ENCODE measurements around the gene MEIKIN. TPM values are rescaled to one million over a fixed set of nuclear protein-coding genes. Genes with fewer than 3 reads are reported as not detected.

Gene MEIKIN
- total and polyA plus RNA-seq, 2 donors (not counting 3 experiments of a cell fraction or from before 2014, with no cell fraction given), result not detected

GRCh38 chr5:131987251-131987650, 41.8 kb upstream of the MEIKIN start:
- DNase-seq (ENCODE audit: low read depth, low spot score), result no peak
- H3K4me3 ChIP-seq (replicated peaks in 1 of 3; ENCODE audit: insufficient read depth in 1 of 3, low read depth in 1 of 3, low read length in 3 of 3), result no peak overlapping the region
- TF ChIP-seq GATA2 (IDR thresholded peaks at IDR 0.05; ENCODE audit: insufficient read depth, insufficient read length, low read depth, low read length) (no peak), POLR2A (IDR thresholded peaks at IDR 0.05; ENCODE audit: low read depth, low read length) (no peak)
- H4K20me1 ChIP-seq (replicated peaks; ENCODE audit: control insufficient read depth, extremely low read depth, insufficient read depth, low read length), result no peaks in the 10 kb centered on the region
- peaks cover 2 to 7% of the 10 kb centered on the region in 2 experiments for H3K27me3 ChIP-seq (ENCODE audit: control insufficient read depth in 2 of 2, insufficient read depth in 2 of 2, low read length in 2 of 2)
- no peaks in the 10 kb centered on the region for H3K4me1 ChIP-seq (ENCODE audit: control insufficient read depth, extremely low read depth, insufficient read depth, low read length)
- CTCF ChIA-PET, result no interaction called here
- H3K79me2 ChIP-seq (ENCODE audit: control insufficient read depth, insufficient read depth, low read length), result no peaks in the 10 kb centered on the region
- no peak overlapping the region for H3K27ac ChIP-seq (ENCODE audit: insufficient read depth, low read depth, low read length)
- POLR2A ChIA-PET, result no interaction called here
- no peaks in the 10 kb centered on the region for H3K9me3 ChIP-seq (replicated peaks; ENCODE audit: control insufficient read depth, insufficient read depth, low read length)
- no peak for FAIRE-seq
- H3K36me3 ChIP-seq (ENCODE audit: control insufficient read depth in 2 of 2, extremely low read depth in 1 of 2, insufficient read depth in 2 of 2, low read length in 2 of 2), result no peaks in the 10 kb centered on the region
- no peak overlapping the region for H3K4me2 ChIP-seq (ENCODE audit: insufficient read depth, low read length)
- no TSS peak for BruUV-seq (replicated peaks)
- no peak overlapping the region for H3K9ac ChIP-seq (replicated peaks; ENCODE audit: extremely low read depth, insufficient read depth, low read length)
- H3K9me1 ChIP-seq (replicated peaks; ENCODE audit: control insufficient read depth, extremely low read depth, insufficient read depth, low read length), result no peaks in the 10 kb centered on the region
- H2AFZ ChIP-seq (ENCODE audit: low read depth, low read length), result no peak overlapping the region
- dilution Hi-C loops (cut with MboI; ENCODE audit: extremely low pct_ligation_motif_present, low sequenced_read_pairs) (no loop called here), intact Hi-C loops (cut with micrococcal nuclease) (no loop called here)

GRCh38 chr5:131986161-131986912, 40.9 kb upstream of the MEIKIN start:
- no peak overlapping the region for H3K9ac ChIP-seq (replicated peaks; ENCODE audit: extremely low read depth, insufficient read depth, low read length)
- no peak overlapping the region for H3K4me2 ChIP-seq (ENCODE audit: insufficient read depth, low read length)
- peaks cover 2 to 7% of the 10 kb centered on the region in 2 experiments for H3K27me3 ChIP-seq (ENCODE audit: control insufficient read depth in 2 of 2, insufficient read depth in 2 of 2, low read length in 2 of 2)
- no peaks in the 10 kb centered on the region for H3K4me1 ChIP-seq (ENCODE audit: control insufficient read depth, extremely low read depth, insufficient read depth, low read length)
- ChIA-PET CTCF (interaction anchor here (1.0 kb wide), 1 partner anchor 22 kb away, joined by 3 read pairs; no protein-coding TSS in a partner anchor), POLR2A (no interaction called here)
- H2AFZ ChIP-seq (ENCODE audit: low read depth, low read length), result no peak overlapping the region
- no peaks in the 10 kb centered on the region for H4K20me1 ChIP-seq (replicated peaks; ENCODE audit: control insufficient read depth, extremely low read depth, insufficient read depth, low read length)
- TF ChIP-seq MAX (IDR thresholded peaks at IDR 0.05; ENCODE audit: insufficient read depth, insufficient read length) (no peak), FOS (IDR thresholded peaks at IDR 0.05; ENCODE audit: borderline replicate concordance, insufficient read depth, low read length) (no peak), EZH2 (IDR thresholded peaks at IDR 0.05; ENCODE audit: borderline replicate concordance, low read depth, low read length, severe bottlenecking) (no peak), JUN (IDR thresholded peaks at IDR 0.05; ENCODE audit: borderline replicate concordance, insufficient read depth, insufficient read length, low read depth) (no peak), GATA2 (IDR thresholded peaks at IDR 0.05; ENCODE audit: insufficient read depth, insufficient read length, low read depth, low read length) (no peak), MYC (IDR thresholded peaks at IDR 0.05; ENCODE audit: low read depth, low read length) (no peak), POLR2A (IDR thresholded peaks at IDR 0.05; ENCODE audit: low read depth, low read length) (no peak), POLR2AphosphoS5 (IDR thresholded peaks at IDR 0.05; ENCODE audit: insufficient read depth, low read depth, low read length) (no peak), CTCF (IDR thresholded peaks at IDR 0.05; ENCODE audit: extremely low read depth in 1 of 2, insufficient read depth in 1 of 2, low read depth in 1 of 2, low read length in 2 of 2) (no peak)
- dilution Hi-C loops (cut with MboI; ENCODE audit: extremely low pct_ligation_motif_present, low sequenced_read_pairs), result no loop called here
- H3K27ac ChIP-seq (ENCODE audit: insufficient read depth, low read depth, low read length), result no peak overlapping the region
- no peaks in the 10 kb centered on the region for H3K36me3 ChIP-seq (ENCODE audit: control insufficient read depth in 2 of 2, extremely low read depth in 1 of 2, insufficient read depth in 2 of 2, low read length in 2 of 2)
- FAIRE-seq, result no peak
- DNase-seq (ENCODE audit: low read depth, low spot score), result no peak
- no peaks in the 10 kb centered on the region for H3K9me1 ChIP-seq (replicated peaks; ENCODE audit: control insufficient read depth, extremely low read depth, insufficient read depth, low read length)
- H3K4me3 ChIP-seq (replicated peaks in 1 of 3; ENCODE audit: insufficient read depth in 1 of 3, low read depth in 1 of 3, low read length in 3 of 3), result no peak overlapping the region
- intact Hi-C loops (cut with micrococcal nuclease), result no loop called here
- no peaks in the 10 kb centered on the region for H3K79me2 ChIP-seq (ENCODE audit: control insufficient read depth, insufficient read depth, low read length)
- no TSS peak for BruUV-seq (replicated peaks)
- no peaks in the 10 kb centered on the region for H3K9me3 ChIP-seq (replicated peaks; ENCODE audit: control insufficient read depth, insufficient read depth, low read length)

Measured in endothelial cell of umbilical vein (primary cell).